NB4 (cell line): Measurements from ENCODE around the gene SLC37A3.

Experiments
- DNase-seq: peaks from one replicate; pipeline ENCODE4 v3.0.0; 2010; ENCODE audit warnings: low read depth
- H3K4me3 ChIP-seq: one replicate; pipeline ENCODE4 v1.5.1; 2011; ENCODE audit warnings: mild to moderate bottlenecking, low read depth, low read length, moderate library complexity
- MYC ChIP-seq: IDR thresholded peaks from 2 replicates; pipeline ENCODE4 v1.6.1; 2011; ENCODE audit warnings: low read depth, low read length
- POLR2A ChIP-seq: IDR thresholded peaks from 2 replicates; pipeline ENCODE4 v1.6.1; 2011; ENCODE audit warnings: mild to moderate bottlenecking; ENCODE audit not compliant: insufficient read length; ENCODE audit errors: extremely low read depth
- TF ChIP-seq, protein P1 (sequence below): IDR thresholded peaks from 2 replicates; pipeline ENCODE4 v1.6.1; 2011; ENCODE audit warnings: low read depth, low read length
- TF ChIP-seq, protein P2 (sequence below): IDR thresholded peaks from one replicate; pipeline ENCODE4 v1.5.1; 2012; ENCODE audit warnings: low read depth, low read length

Gene SLC37A3

DNA sequence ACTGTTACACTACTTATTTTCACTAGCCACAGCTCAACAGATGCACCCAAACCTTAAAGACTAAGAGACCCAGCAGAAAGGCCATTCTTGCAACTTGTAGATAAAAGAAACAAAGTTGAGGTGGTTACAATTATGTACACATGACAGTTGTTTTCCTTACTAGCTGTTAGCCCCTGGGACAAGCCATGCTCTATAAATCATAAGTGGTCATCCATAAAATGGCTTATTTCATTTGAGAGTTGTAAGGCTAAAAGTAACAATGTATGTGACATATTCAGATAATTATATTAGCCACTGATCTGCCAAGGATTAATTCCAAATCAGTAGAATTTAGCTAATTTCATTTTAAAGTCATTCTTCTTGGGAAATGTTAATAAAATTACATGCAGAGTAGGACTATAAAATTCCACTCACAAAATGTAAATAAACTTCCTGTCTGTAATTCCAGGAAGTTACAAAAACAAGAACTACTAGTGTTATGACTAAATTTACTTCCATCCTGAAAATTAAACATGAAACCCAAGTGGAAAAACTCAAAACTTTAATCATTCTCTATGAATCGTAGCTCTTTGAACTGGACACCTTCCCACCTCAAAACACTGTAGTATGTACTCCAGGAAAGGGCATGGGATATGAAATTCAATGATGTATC, 13.3 kb downstream of the SLC37A3 start:
- DNase-seq = no peak
- TF ChIP-seq MYC (no peak), POLR2A (no peak)
- TF ChIP-seq, protein P1, sequence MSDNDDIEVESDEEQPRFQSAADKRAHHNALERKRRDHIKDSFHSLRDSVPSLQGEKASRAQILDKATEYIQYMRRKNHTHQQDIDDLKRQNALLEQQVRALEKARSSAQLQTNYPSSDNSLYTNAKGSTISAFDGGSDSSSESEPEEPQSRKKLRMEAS = no peak
- TF ChIP-seq, protein P2, sequence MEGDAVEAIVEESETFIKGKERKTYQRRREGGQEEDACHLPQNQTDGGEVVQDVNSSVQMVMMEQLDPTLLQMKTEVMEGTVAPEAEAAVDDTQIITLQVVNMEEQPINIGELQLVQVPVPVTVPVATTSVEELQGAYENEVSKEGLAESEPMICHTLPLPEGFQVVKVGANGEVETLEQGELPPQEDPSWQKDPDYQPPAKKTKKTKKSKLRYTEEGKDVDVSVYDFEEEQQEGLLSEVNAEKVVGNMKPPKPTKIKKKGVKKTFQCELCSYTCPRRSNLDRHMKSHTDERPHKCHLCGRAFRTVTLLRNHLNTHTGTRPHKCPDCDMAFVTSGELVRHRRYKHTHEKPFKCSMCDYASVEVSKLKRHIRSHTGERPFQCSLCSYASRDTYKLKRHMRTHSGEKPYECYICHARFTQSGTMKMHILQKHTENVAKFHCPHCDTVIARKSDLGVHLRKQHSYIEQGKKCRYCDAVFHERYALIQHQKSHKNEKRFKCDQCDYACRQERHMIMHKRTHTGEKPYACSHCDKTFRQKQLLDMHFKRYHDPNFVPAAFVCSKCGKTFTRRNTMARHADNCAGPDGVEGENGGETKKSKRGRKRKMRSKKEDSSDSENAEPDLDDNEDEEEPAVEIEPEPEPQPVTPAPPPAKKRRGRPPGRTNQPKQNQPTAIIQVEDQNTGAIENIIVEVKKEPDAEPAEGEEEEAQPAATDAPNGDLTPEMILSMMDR = no peak

DNA sequence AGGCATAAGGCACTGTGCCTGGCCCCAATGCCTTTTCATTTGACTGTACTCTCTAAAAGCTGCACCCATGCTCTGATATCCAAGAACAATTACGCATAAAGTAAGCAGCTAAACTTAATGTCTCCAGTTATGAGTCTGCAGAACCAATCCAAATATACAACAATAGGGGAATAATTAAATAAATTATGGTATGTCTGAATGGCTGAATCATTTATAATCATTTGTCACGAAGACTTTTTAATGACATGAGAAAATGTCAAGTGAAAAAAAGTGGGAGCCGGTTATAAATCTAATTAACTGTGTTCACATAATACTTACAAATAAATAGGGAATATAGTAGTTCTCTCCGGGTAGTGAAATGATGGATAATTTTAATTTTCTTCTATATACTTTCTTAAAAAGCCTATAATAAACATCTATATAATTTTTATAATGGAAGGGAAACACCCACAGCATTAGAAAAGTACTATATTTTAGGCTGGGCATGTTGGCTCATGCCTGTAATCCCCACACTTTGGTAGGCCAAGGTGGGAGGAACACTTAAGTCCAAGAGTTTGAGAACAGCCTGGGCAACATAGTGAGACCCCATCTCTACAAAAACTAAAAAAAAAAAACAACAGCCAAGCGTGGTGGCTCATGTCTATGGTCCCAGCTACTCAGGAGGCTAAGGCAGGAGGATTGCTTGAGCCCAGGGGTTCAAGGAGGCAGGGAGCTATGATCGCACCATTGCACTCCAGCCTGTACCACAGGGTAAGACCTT, 14.2 kb downstream of the SLC37A3 start:
- no peak for DNase-seq
- H3K4me3 ChIP-seq = no peak overlapping the region
- TF ChIP-seq, protein P1 = no peak
- TF ChIP-seq MYC (no peak), POLR2A (no peak)
- TF ChIP-seq, protein P2 = no peak

More for the DNA sequence above, 13.3 kb downstream of the SLC37A3 start:
- H3K4me3 ChIP-seq = no peak overlapping the region

DNA sequence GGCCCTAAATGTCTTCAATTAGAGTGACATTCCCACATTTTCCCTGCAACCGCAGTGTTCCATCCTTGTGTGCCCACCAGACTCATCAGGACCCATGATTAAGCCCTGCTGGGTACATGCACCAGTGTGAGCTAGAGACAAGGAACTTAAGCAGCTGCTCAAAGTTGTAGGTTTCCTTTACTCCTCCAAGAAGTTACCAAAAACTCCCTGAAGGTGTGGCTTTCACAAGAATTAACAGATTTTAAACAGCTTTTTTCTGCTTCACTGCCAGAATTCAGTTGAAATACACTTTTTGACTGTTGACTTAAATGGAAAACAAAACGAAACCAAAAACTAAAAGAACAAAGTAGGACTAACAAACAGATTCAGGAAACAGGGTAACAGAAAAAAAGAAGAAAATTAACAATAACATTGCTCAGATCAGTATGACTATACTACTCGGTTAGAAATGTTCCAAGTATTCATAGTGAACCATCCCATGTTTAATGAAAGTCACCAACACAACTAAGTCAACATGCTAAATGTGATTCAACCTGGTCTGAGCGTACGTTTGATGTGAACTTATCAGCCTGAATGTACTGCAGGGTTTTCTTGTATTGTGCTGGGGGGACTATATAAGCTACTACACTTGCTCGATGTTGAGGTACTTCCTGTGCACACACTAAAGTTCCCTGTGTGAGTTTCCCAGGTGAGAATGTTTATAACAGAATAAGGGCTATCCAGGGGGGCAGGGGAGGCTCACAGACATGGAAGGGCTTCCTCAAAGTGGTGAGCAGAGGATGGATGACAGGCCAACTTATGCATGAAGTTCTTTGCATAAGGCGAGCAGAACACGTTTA, 22.2 kb downstream of the SLC37A3 start:
- TF ChIP-seq MYC (no peak), POLR2A (no peak)
- TF ChIP-seq, protein P2 = no peak
- TF ChIP-seq, protein P1 = no peak
- no peak overlapping the region for H3K4me3 ChIP-seq
- DNase-seq = no peak

DNA sequence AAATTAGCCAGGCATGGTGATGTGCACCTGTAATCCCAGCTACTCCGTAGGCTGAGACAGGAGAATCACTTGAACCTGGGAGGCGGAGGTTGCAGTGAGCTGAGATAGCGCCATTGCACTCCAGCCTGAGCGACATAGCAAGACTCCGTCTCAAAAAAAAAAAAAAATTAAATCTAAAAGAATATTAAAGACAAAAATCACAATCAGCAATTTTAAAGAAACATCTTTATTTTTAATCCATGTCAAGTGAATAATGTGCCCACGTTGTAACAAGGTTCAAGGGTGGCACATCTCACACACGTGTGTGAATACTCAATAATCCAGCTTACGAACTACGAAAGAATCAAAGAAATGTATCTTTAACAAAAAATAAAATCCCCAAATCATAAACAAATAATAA, 23.0 kb downstream of the SLC37A3 start:
- DNase-seq = no peak
- no peak for TF ChIP-seq MYC
- TF ChIP-seq POLR2A = no peak
- TF ChIP-seq, protein P1 = no peak
- TF ChIP-seq, protein P2 = no peak
- no peak overlapping the region for H3K4me3 ChIP-seq

DNA sequence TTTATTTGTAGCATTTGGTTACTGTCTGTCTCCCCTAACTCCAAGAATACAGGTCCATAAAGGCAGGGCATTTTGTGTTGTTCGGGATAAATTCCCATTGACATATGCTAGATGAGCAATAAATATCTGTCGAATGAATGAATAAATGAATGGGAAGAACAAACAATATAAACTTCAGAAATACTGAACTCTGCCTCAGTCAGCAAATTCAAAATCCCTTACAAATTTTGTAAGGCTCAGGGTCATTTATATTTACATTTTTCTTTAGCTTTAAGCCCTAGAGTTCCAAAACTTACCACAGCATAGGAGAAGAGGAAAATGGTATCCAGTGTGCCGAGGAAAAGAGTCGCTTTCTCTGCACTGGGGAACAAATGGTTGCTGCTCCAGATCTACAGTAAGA, 29.0 kb downstream of the SLC37A3 start:
- TF ChIP-seq, protein P2 = no peak
- TF ChIP-seq MYC = no peak
- no peak for TF ChIP-seq POLR2A
- TF ChIP-seq, protein P1 = no peak
- no peak for DNase-seq
- H3K4me3 ChIP-seq = no peak overlapping the region
